Measurements from ENCODE around the gene GAB3. TPM values are rescaled to one million over a fixed set of nuclear protein-coding genes. Genes with fewer than 3 reads are reported as not detected.

The GAB3 gene
- total and polyA plus RNA-seq, 9 of the 15 experiments (the other 6 are each of a cell fraction or from before 2014, with no cell fraction given), result 16.1 to 31.4 (median 20.2) TPM

DNA sequence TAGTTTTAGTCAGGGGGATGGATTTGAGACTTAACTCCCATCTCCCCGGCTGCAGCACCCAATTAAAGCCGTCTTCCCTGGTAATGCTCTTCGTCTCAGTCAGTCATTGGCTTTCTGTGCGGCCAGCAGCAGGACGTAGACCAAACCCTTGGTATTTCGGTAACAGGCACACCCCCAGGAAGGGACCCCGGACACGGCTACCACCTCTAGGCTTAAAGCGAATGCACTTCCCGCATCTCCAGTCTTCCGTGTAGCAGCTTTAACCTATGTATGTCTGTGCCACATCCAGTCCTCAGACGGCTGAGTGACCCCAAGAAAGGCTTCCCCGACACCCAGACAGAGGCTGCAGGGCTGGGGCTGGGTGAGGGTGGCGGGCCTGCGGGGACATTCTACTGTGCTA is 96.0 kb downstream of the GAB3 start:
- ChIA-PET POLR2A (no interaction called here), CTCF (ENCODE audit: low intra/inter-chr PET ratio) (no interaction called here)
- H3K9ac ChIP-seq (ENCODE audit: insufficient read depth in 1 of 2, low read depth in 2 of 2, low read length in 2 of 2), result no peak overlapping the region

GRCh38 chrX:154654372-154654771 is 96.5 kb downstream of the GAB3 start:
- ATAC-seq, result no peak
- Histone ChIP-seq H3K27me3 (ENCODE audit: control insufficient read depth in 2 of 2, insufficient read depth in 2 of 2, low read length in 2 of 2) (peaks cover 5 to 31% of the 10 kb centered on the region in 2 experiments; a peak in 3 of 5 replicates), H4K20me1 (replicated peaks; ENCODE audit: control insufficient read depth, insufficient read depth, low read length) (no peaks in the 10 kb centered on the region), H3K79me2 (ENCODE audit: control insufficient read depth, insufficient read depth, low read length) (no peaks in the 10 kb centered on the region; the same call in 2 of the 3 replicates), H3K9ac (ENCODE audit: insufficient read depth in 1 of 2, low read depth in 2 of 2, low read length in 2 of 2) (no peak overlapping the region), H2AFZ (ENCODE audit: low read depth, low read length) (no peak overlapping the region), H3K4me3 (no peak overlapping the region), H3K9me3 (replicated peaks; ENCODE audit: control insufficient read depth, insufficient read depth, low read depth, low read length) (no peaks in the 10 kb centered on the region), H3K36me3 (ENCODE audit: control insufficient read depth, insufficient read depth, low read length) (no peaks in the 10 kb centered on the region), H3K9me1 (ENCODE audit: control insufficient read depth, insufficient read depth, low read length) (peaks cover 3% of the 10 kb centered on the region), H3K27ac (ENCODE audit: extremely low read depth, low read depth, low read length) (no peak overlapping the region), H3K4me1 (replicated peaks in 1 of 2; ENCODE audit: control insufficient read depth in 2 of 2, insufficient read depth in 2 of 2, low read length in 2 of 2) (peaks cover 0 to 16% of the 10 kb centered on the region in 2 experiments; a peak in 2 of 5 replicates), H3K4me2 (ENCODE audit: insufficient read depth, low read length) (no peak overlapping the region)
- POLR2A ChIA-PET, result no interaction called here
- CTCF ChIA-PET (ENCODE audit: low intra/inter-chr PET ratio), result no interaction called here
- no TSS peak for BruUV-seq (replicated peaks)
- WGBS (ENCODE audit: insufficient coverage, low coverage, missing lambda C conversion rate), result 38% methylated on average over 6 of the region's 10 CpGs
- intact Hi-C loops (cut with micrococcal nuclease), result no loop called here
- FAIRE-seq, result no peak
- DNase-seq (ENCODE audit: extremely low read depth in 1 of 4, low spot score in 3 of 4), result no peak
- in situ Hi-C loops (cut with MboI), result loop anchor here (10.0 kb wide), 1 partner anchor 70 kb away; the partner anchor contains the start of gene CTAG1A
- TF ChIP-seq SP1 (CRISPR knock-in tag; IDR thresholded peaks at IDR 0.05), result no peak
- no peak for TF ChIP-seq UBTF (IDR thresholded peaks at IDR 0.05; ENCODE audit: borderline replicate concordance in 1 of 2, low read depth in 2 of 2, low read length in 2 of 2)
- no peak for TF ChIP-seq IFI16 (CRISPR knock-in tag; IDR thresholded peaks at IDR 0.05)
- TF ChIP-seq MAFF (IDR thresholded peaks at IDR 0.05; ENCODE audit: low read length), result no peak
- no peak for TF ChIP-seq ZNF589 (CRISPR knock-in tag; IDR thresholded peaks at IDR 0.05; ENCODE audit: low read depth)
- no peak for TF ChIP-seq ZSCAN32 (CRISPR knock-in tag; IDR thresholded peaks at IDR 0.05)
- no peak for TF ChIP-seq ZNF280A (IDR thresholded peaks at IDR 0.05; ENCODE audit: low read depth, partially characterized antibody)
- TF ChIP-seq CBFA2T2 (conservative IDR thresholded peaks at IDR 0.05), result no peak
- TF ChIP-seq ASH1L (IDR thresholded peaks at IDR 0.05; ENCODE audit: borderline replicate concordance, low read depth, partially characterized antibody), result no peak

More for the DNA sequence above, 96.0 kb downstream of the GAB3 start:
- no peak overlapping the region for H3K27ac ChIP-seq (ENCODE audit: extremely low read depth, low read depth, low read length)
- H3K4me3 ChIP-seq, result no peak overlapping the region
- H3K4me1 ChIP-seq (replicated peaks in 1 of 2; ENCODE audit: control insufficient read depth in 2 of 2, insufficient read depth in 2 of 2, low read length in 2 of 2), result peaks cover 0 to 11% of the 10 kb centered on the region in 2 experiments; a peak in 2 of 5 replicates
- no peak for TF ChIP-seq RB1 (IDR thresholded peaks at IDR 0.05; ENCODE audit: low read depth)
- TF ChIP-seq RUNX1 (IDR thresholded peaks at IDR 0.05; ENCODE audit: low read depth), result no peak
- no peak for TF ChIP-seq RBM15 (IDR thresholded peaks at IDR 0.05; ENCODE audit: insufficient read depth, low read length)
- TF ChIP-seq CBFA2T3 (IDR thresholded peaks at IDR 0.05), result no peak
- no peak for TF ChIP-seq ZNF551 (CRISPR knock-in tag; IDR thresholded peaks at IDR 0.05)
- TF ChIP-seq EGR1 (conservative IDR thresholded peaks at IDR 0.05), result no peak
- no peak for TF ChIP-seq HNRNPK (IDR thresholded peaks at IDR 0.05; ENCODE audit: low read depth, low read length, poor library complexity, severe bottlenecking)
- TF ChIP-seq BRF1 (IDR thresholded peaks at IDR 0.05; ENCODE audit: borderline replicate concordance, extremely low read depth, insufficient read length), result no peak
- no peak for TF ChIP-seq PRPF4 (IDR thresholded peaks at IDR 0.05; ENCODE audit: insufficient read depth, low read depth, low read length, poor library complexity, severe bottlenecking)
- no peak for TF ChIP-seq FOXA1 (IDR thresholded peaks at IDR 0.05; ENCODE audit: borderline replicate concordance)
- TF ChIP-seq FOXJ3 (CRISPR knock-in tag; IDR thresholded peaks at IDR 0.05), result no peak
- no peaks in the 10 kb centered on the region for H3K9me3 ChIP-seq (replicated peaks; ENCODE audit: control insufficient read depth, insufficient read depth, low read depth, low read length)
- H3K27me3 ChIP-seq (ENCODE audit: control insufficient read depth in 2 of 2, insufficient read depth in 2 of 2, low read length in 2 of 2), result peaks cover 2 to 26% of the 10 kb centered on the region in 2 experiments; a peak in 3 of 5 replicates
- H2AFZ ChIP-seq (ENCODE audit: low read depth, low read length), result no peak overlapping the region
- H3K9me1 ChIP-seq (ENCODE audit: control insufficient read depth, insufficient read depth, low read length), result no peaks in the 10 kb centered on the region
- no TSS peak for BruUV-seq (replicated peaks)
- in situ Hi-C loops (cut with MboI) (loop anchor here (10.0 kb wide), 1 partner anchor 70 kb away; the partner anchor contains the start of gene CTAG1A), intact Hi-C loops (cut with micrococcal nuclease) (no loop called here)
- ATAC-seq (no peak), FAIRE-seq (no peak), DNase-seq (ENCODE audit: extremely low read depth in 1 of 4, low spot score in 3 of 4) (no peak)
- no peak overlapping the region for H3K4me2 ChIP-seq (ENCODE audit: insufficient read depth, low read length)
- WGBS (ENCODE audit: insufficient coverage, low coverage, missing lambda C conversion rate), result 26% methylated on average over 4 of the region's 15 CpGs
- no peaks in the 10 kb centered on the region for H4K20me1 ChIP-seq (replicated peaks; ENCODE audit: control insufficient read depth, insufficient read depth, low read length)
- H3K36me3 ChIP-seq (ENCODE audit: control insufficient read depth, insufficient read depth, low read length), result no peaks in the 10 kb centered on the region
- no peaks in the 10 kb centered on the region; the same call in 2 of the 3 replicates for H3K79me2 ChIP-seq (ENCODE audit: control insufficient read depth, insufficient read depth, low read length)

Measured in K562 (cell line).